Neuron (in vitro differentiated cells): Measurements from ENCODE around the gene TSPAN15.

Source experiments
- H2AFZ ChIP-seq: one replicate; pipeline ENCODE4 v1.6.1; 2013; ENCODE audit warnings: low read depth, mild to moderate bottlenecking, inconsistent platforms, low read length, moderate library complexity
- H3K27me3 ChIP-seq: one replicate; pipeline ENCODE4 v1.6.1; 2013; ENCODE audit warnings: low read length; ENCODE audit not compliant: insufficient read depth
- H3K36me3 ChIP-seq: one replicate; pipeline ENCODE4 v1.6.1; 2013; ENCODE audit warnings: low read length; ENCODE audit not compliant: insufficient read depth
- H3K4me1 ChIP-seq: one replicate; pipeline ENCODE4 v1.6.1; 2013; ENCODE audit warnings: low read length; ENCODE audit not compliant: insufficient read depth
- H3K4me3 ChIP-seq: 2 replicates; pipeline ENCODE4 v1.5.1; 2013; ENCODE audit warnings: mild to moderate bottlenecking, low read length, moderate library complexity
- H3K9me3 ChIP-seq: one replicate; pipeline ENCODE4 v1.6.1; 2013; ENCODE audit warnings: low read length

Gene TSPAN15

GRCh38 chr10:69410487-69410886 is 40.8 kb upstream of the TSPAN15 start:
- H3K27me3 ChIP-seq, result peaks cover 3% of the 10 kb centered on the region
- H3K9me3 ChIP-seq, result no peaks in the 10 kb centered on the region
- no peaks in the 10 kb centered on the region for H3K36me3 ChIP-seq
- no peaks in the 10 kb centered on the region for H3K4me1 ChIP-seq
- H2AFZ ChIP-seq, result no peak overlapping the region
- H3K4me3 ChIP-seq, result no peak overlapping the region

- H2AFZ ChIP-seq, result no peak overlapping the region
- peaks cover 6% of the 10 kb centered on the region for H3K27me3 ChIP-seq
- H3K4me3 ChIP-seq, result no peak overlapping the region
- H3K9me3 ChIP-seq, result no peaks in the 10 kb centered on the region
- H3K4me1 ChIP-seq, result no peaks in the 10 kb centered on the region
- no peaks in the 10 kb centered on the region for H3K36me3 ChIP-seq
Measured at GRCh38 chr10:69411476-69411875, 39.8 kb upstream of the TSPAN15 start.

GRCh38 chr10:69412232-69412790 is 39.0 kb upstream of the TSPAN15 start:
- H3K36me3 ChIP-seq, result no peaks in the 10 kb centered on the region
- no peak overlapping the region for H2AFZ ChIP-seq
- no peaks in the 10 kb centered on the region for H3K4me1 ChIP-seq
- no peaks in the 10 kb centered on the region for H3K9me3 ChIP-seq
- no peak overlapping the region for H3K4me3 ChIP-seq
- H3K27me3 ChIP-seq, result peaks cover 6% of the 10 kb centered on the region

- H3K27me3 ChIP-seq, result peaks cover 6% of the 10 kb centered on the region
- no peak overlapping the region for H3K4me3 ChIP-seq
- no peaks in the 10 kb centered on the region for H3K4me1 ChIP-seq
Measured at GRCh38 chr10:69413221-69413865, 37.9 kb upstream of the TSPAN15 start.

GRCh38 chr10:69414036-69415018 is 36.9 kb upstream of the TSPAN15 start:
- no peaks in the 10 kb centered on the region for H3K9me3 ChIP-seq
- no peak overlapping the region for H3K4me3 ChIP-seq
- H3K27me3 ChIP-seq, result peaks cover 6% of the 10 kb centered on the region
- no peaks in the 10 kb centered on the region for H3K4me1 ChIP-seq
- H3K36me3 ChIP-seq, result no peaks in the 10 kb centered on the region
- no peak overlapping the region for H2AFZ ChIP-seq

More at GRCh38 chr10:69413221-69413865, 37.9 kb upstream of the TSPAN15 start:
- Histone ChIP-seq H3K36me3 (no peaks in the 10 kb centered on the region), H3K9me3 (no peaks in the 10 kb centered on the region), H2AFZ (no peak overlapping the region)

GRCh38 chr10:69415049-69415448 is 36.2 kb upstream of the TSPAN15 start:
- H3K4me1 ChIP-seq, result no peaks in the 10 kb centered on the region
- no peaks in the 10 kb centered on the region for H3K36me3 ChIP-seq
- no peak overlapping the region for H2AFZ ChIP-seq
- H3K4me3 ChIP-seq, result no peak overlapping the region
- H3K9me3 ChIP-seq, result no peaks in the 10 kb centered on the region
- peaks cover 6% of the 10 kb centered on the region for H3K27me3 ChIP-seq

GRCh38 chr10:69415951-69416350 is 35.3 kb upstream of the TSPAN15 start:
- Histone ChIP-seq H2AFZ (no peak overlapping the region), H3K4me1 (no peaks in the 10 kb centered on the region), H3K36me3 (no peaks in the 10 kb centered on the region), H3K27me3 (peaks cover 6% of the 10 kb centered on the region), H3K9me3 (no peaks in the 10 kb centered on the region), H3K4me3 (no peak overlapping the region)

GRCh38 chr10:69416695-69417094 is 34.6 kb upstream of the TSPAN15 start, which contains the start of gene TACR2:
Gene TACR2 (minus strand): TSS chr10:69416918. CDS start chr10:69416323, 595 bp downstream.
- Histone ChIP-seq H3K36me3 (no peaks in the 10 kb centered on the region), H3K27me3 (peaks cover 6% of the 10 kb centered on the region), H3K4me1 (no peaks in the 10 kb centered on the region), H3K4me3 (no peak within 1 kb of the TSS), H3K9me3 (no peaks in the 10 kb centered on the region), H2AFZ (no peak within 1 kb of the TSS)

GRCh38 chr10:69417542-69417941 is 33.7 kb upstream of the TSPAN15 start:
- H3K4me1 ChIP-seq, result no peaks in the 10 kb centered on the region

GRCh38 chr10:69418052-69418752 is 33.1 kb upstream of the TSPAN15 start:
- Histone ChIP-seq H2AFZ (no peak overlapping the region), H3K36me3 (no peaks in the 10 kb centered on the region), H3K9me3 (no peaks in the 10 kb centered on the region), H3K27me3 (peaks cover 6% of the 10 kb centered on the region), H3K4me1 (no peaks in the 10 kb centered on the region), H3K4me3 (no peak overlapping the region)

More at GRCh38 chr10:69417542-69417941, 33.7 kb upstream of the TSPAN15 start:
- Histone ChIP-seq H3K36me3 (no peaks in the 10 kb centered on the region), H3K4me3 (no peak overlapping the region), H2AFZ (no peak overlapping the region), H3K27me3 (peaks cover 6% of the 10 kb centered on the region), H3K9me3 (no peaks in the 10 kb centered on the region)

- Histone ChIP-seq H3K36me3 (no peaks in the 10 kb centered on the region), H3K4me1 (no peaks in the 10 kb centered on the region), H3K27me3 (peaks cover 9% of the 10 kb centered on the region), H3K4me3 (no peak overlapping the region), H3K9me3 (no peaks in the 10 kb centered on the region), H2AFZ (no peak overlapping the region)
Measured at GRCh38 chr10:69419096-69419743, 32.0 kb upstream of the TSPAN15 start.

GRCh38 chr10:69419744-69420126 is 31.5 kb upstream of the TSPAN15 start:
- H3K27me3 ChIP-seq, result peaks cover 8% of the 10 kb centered on the region
- H2AFZ ChIP-seq, result no peak overlapping the region
- no peak overlapping the region for H3K4me3 ChIP-seq
- H3K9me3 ChIP-seq, result no peaks in the 10 kb centered on the region
- H3K4me1 ChIP-seq, result no peaks in the 10 kb centered on the region
- no peaks in the 10 kb centered on the region for H3K36me3 ChIP-seq
